ENCODE measurements around the gene JAG2.
"Not testable (repeated sequence)": the region's sequence is repeated elsewhere in the genome, so short reads cannot be mapped to it uniquely, and the experiment has no call there.

JAG2 gene

DNA sequence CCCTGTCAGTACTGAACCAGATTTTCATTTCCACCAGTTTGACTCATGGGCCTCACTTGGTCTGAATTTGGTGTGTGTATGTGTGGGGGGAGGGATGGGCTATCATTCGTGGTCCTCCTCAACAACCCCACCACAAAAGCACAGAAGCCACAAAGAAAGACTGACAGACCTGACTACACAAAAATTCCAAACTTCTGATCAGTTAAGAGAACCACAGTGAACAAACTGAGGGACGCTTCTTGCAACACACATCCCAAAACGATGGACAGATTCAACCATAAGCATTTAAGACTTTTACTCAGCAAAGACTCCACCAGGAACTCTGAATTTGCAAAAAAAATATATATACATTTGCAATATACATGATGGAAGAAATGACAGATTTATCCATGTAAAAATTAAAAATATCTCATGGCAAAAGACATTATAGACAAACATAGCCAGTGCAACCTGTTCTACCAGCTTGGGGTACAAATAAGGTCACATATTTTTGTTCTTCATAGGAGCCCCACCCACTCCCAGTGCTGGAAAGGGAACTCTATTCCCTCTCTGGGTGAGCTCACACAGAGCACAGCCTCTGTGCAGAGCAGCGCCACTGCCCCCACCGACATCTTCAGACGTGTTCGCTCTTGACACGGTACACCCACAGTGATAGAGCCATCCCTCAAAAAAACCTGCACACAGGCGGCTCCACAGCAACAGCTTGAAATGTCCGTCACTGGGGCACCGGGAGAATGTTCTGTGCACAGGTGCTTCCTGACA is 49.7 kb downstream of the JAG2 start:
- Mint-ChIP-seq H3K27ac (no peak overlapping the region), H3K27me3 (ENCODE audit: low read depth) (peaks cover 24% of the 10 kb centered on the region), H3K4me1 (no peaks in the 10 kb centered on the region), H3K9me3 (peaks cover 16% of the 10 kb centered on the region), H3K36me3 (ENCODE audit: low read depth) (no peaks in the 10 kb centered on the region), H3K4me3 (no peak overlapping the region)
- TF ChIP-seq CTCF (IDR thresholded peaks at IDR 0.05; ENCODE audit: unreplicated experiment in 3 of 3) = no peak

DNA sequence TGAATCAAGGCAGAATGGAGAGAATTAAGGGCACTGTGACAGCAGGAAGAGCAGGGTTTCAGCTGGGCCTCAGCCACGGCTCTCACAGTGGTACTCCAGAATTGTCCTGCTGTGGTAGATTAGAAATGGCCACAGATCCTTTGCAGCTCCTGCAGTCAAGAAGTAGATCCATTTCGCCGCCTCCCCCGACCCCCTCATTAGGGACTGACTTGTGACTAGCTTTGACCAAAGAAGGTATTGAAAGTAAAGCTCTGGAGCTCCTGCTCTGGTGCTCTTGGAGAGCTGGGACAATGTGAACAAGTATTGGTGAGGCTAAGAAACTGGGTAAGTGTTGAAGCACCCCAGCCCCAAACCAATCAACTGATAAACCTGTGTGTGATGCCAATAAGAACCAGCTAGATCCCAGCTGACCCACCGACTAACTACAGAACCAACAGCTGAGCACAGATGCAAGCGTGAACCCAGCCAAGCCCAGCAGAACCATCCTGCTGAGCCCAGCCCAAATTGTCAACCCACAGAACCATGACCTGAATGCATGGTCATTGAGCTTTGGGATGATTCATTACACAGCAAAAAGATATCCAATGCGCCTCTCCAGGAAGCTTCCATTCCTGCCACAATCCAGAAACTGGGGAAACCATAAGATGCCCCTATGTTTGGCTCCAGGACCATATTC is 50.7 kb downstream of the JAG2 start:
- H3K4me3 Mint-ChIP-seq = no peak overlapping the region
- no peaks in the 10 kb centered on the region for H3K4me1 Mint-ChIP-seq
- H3K36me3 Mint-ChIP-seq (ENCODE audit: low read depth) = no peaks in the 10 kb centered on the region
- peaks cover 21% of the 10 kb centered on the region for H3K27me3 Mint-ChIP-seq (ENCODE audit: low read depth)
- H3K9me3 Mint-ChIP-seq = peaks cover 16% of the 10 kb centered on the region
- no peak for TF ChIP-seq CTCF (IDR thresholded peaks at IDR 0.05; ENCODE audit: unreplicated experiment in 3 of 3)
- no peak overlapping the region for H3K27ac Mint-ChIP-seq

GRCh38 chr14:105117257-105117646 is 51.3 kb downstream of the JAG2 start:
- Mint-ChIP-seq H3K27ac (no peak overlapping the region), H3K4me1 (no peaks in the 10 kb centered on the region), H3K36me3 (ENCODE audit: low read depth) (no peaks in the 10 kb centered on the region), H3K4me3 (no peak overlapping the region), H3K27me3 (ENCODE audit: low read depth) (peaks cover 19% of the 10 kb centered on the region), H3K9me3 (peaks cover 15% of the 10 kb centered on the region)
- no peak for TF ChIP-seq CTCF (IDR thresholded peaks at IDR 0.05; ENCODE audit: unreplicated experiment in 3 of 3)

DNA sequence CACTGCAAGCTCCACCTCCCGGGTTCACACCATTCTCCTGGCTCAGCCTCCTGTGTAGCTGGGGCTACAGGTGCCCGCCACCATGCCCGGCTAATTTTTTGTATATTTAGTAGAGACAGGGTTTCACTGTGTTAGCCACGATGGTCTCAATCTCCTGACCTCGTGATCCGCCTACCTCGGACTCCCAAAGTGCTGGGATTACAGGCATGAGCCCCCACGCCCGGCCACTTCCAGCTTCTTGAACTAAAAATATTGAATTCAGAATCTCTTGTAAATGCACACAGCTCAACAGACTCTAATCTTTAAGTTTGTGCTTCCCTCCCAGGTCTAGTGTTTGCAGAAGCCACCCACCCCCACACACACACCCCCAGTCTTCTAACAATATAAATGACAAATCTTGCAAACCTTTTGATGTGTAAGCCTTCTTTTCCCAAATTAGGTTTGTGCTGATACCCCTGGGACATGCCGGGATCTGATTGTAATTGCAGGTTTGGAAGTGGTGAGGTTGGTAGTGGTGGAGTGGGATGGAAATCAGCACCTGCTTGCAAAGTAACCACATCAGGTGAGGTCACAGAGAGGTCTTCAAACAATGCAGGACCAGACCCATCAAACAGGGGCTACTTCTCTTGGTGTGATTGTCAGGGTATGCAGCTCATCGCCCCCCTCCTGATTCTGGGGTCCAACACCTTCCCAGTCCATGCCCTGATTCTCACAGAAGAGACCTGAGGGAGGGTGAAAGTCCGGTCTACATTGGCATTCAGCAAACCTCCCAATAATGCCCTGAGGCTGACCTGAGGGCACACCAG is 51.9 kb downstream of the JAG2 start:
- no peak overlapping the region for H3K27ac Mint-ChIP-seq
- no peak overlapping the region for H3K4me3 Mint-ChIP-seq
- H3K27me3 Mint-ChIP-seq (ENCODE audit: low read depth) = peaks cover 19% of the 10 kb centered on the region
- no peak for TF ChIP-seq CTCF (IDR thresholded peaks at IDR 0.05; ENCODE audit: unreplicated experiment in 3 of 3)
- no peaks in the 10 kb centered on the region for H3K4me1 Mint-ChIP-seq
- peaks cover 12% of the 10 kb centered on the region for H3K9me3 Mint-ChIP-seq
- no peaks in the 10 kb centered on the region for H3K36me3 Mint-ChIP-seq (ENCODE audit: low read depth)

DNA sequence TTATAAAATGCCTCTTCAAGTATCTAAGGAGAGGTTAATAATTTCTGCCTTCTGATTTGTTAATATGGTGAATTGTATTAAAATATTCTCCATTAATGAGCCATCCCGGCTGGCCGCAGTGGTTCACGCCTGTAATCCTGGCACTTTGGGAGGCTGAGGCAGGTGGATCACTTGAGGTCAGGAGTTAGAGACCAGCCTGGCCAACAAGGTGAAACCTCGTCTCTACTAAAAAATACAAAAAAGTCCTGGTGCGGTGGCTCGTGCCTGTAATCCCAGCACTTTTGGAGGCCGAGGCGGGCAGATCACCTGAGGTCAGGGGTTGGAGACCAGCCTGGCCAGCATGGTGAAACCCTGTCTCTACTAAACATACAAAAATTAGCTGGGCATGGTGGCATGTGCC is 59.3 kb downstream of the JAG2 start:
- H3K9me3 Mint-ChIP-seq; H3K4me3 Mint-ChIP-seq; H3K4me1 Mint-ChIP-seq; H3K36me3 Mint-ChIP-seq (ENCODE audit: low read depth); H3K27ac Mint-ChIP-seq: not testable (repeated sequence)
- H3K27me3 Mint-ChIP-seq (ENCODE audit: low read depth) = peaks cover 33% of the 10 kb centered on the region

DNA sequence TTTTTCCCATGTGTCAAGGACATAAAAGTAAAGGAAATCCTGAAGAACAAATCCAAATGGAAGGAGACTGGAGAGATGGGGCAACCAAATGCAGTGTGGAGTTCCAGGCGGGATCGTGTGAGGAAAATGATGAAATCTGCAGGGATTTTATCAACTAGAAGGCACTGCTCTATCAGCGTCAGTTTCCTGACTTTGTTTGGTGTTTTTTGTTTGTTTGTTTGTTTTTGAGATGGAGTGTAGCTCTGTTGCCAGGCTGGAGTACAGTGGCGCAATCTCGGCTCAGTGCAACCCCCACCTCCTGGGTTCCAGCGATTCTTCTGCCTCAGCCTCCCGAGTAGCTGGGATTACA is 60.1 kb downstream of the JAG2 start:
- Mint-ChIP-seq H3K36me3 (ENCODE audit: low read depth) (no peaks in the 10 kb centered on the region), H3K27ac (no peak overlapping the region), H3K9me3 (peaks cover 14% of the 10 kb centered on the region), H3K27me3 (ENCODE audit: low read depth) (peaks cover 41% of the 10 kb centered on the region), H3K4me1 (no peaks in the 10 kb centered on the region), H3K4me3 (no peak overlapping the region)
- no peak for TF ChIP-seq CTCF (IDR thresholded peaks at IDR 0.05; ENCODE audit: unreplicated experiment in 3 of 3)

Data from nephron (organoid).